ENCODE measurements around the gene MAP2K6.

GRCh38 chr17:69427486-69428197 lies 13.1 kb downstream of the MAP2K6 start:
- no peak for TF ChIP-seq CTCF (IDR thresholded peaks at IDR 0.05)
- TF ChIP-seq EZH2 (IDR thresholded peaks at IDR 0.05) = no peak
- TF ChIP-seq EZH2phosphoT487 (IDR thresholded peaks at IDR 0.05) = no peak
